Ishikawa (cell line): ENCODE results near the gene TNRC6C.

Experiments used
- EP300 ChIP-seq: IDR thresholded peaks from 2 replicates; pipeline ENCODE4 v1.6.1; 2012; ENCODE audit warnings: borderline replicate concordance
- RAD21 ChIP-seq: IDR thresholded peaks from 2 replicates; pipeline ENCODE4 v1.6.1; 2012; ENCODE audit warnings: low read depth
- TCF12 ChIP-seq: IDR thresholded peaks from 2 replicates; pipeline ENCODE4 v1.6.1; 2012; ENCODE audit warnings: low read depth
- TF ChIP-seq, protein P1 (sequence below): IDR thresholded peaks from 2 replicates; pipeline ENCODE4 v1.6.1; 2012

- TF ChIP-seq RAD21 = no peak
- no peak for TF ChIP-seq EP300
- TF ChIP-seq, protein P1, sequence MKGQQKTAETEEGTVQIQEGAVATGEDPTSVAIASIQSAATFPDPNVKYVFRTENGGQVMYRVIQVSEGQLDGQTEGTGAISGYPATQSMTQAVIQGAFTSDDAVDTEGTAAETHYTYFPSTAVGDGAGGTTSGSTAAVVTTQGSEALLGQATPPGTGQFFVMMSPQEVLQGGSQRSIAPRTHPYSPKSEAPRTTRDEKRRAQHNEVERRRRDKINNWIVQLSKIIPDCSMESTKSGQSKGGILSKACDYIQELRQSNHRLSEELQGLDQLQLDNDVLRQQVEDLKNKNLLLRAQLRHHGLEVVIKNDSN = no peak
- no peak for TF ChIP-seq TCF12
These were observed 162.0 kb downstream of the TNRC6C start for GRCh38 chr17:78120537-78120936.
